Esophagus muscularis mucosa (tissue), 4 donors: ENCODE data around the gene CBLN3.

Source experiments
- CTCF ChIP-seq, 3 experiments: fragments of 200-600 bp in 2 of 3; fragments of 450-650 bp in 1 of 3; sonication (generic) in 2 of 3; IDR thresholded peaks; one replicate each; pipeline ENCODE4 v1.5.1; 2017 to 2019; ENCODE audit warnings: antibody characterized with exemption in 3 of 3, mild to moderate bottlenecking in 2 of 3, moderate library complexity in 1 of 3
- EP300 ChIP-seq: sonication (generic); formaldehyde crosslinking; IDR thresholded peaks from one replicate; pipeline ENCODE4 v1.6.1; 2017; ENCODE audit warnings: antibody characterized with exemption
- POLR2A ChIP-seq: fragments of 450-650 bp; IDR thresholded peaks from one replicate; pipeline ENCODE4 v1.6.1; 2017; ENCODE audit warnings: antibody characterized with exemption, moderate library complexity, mild to moderate bottlenecking, low read depth

DNA sequence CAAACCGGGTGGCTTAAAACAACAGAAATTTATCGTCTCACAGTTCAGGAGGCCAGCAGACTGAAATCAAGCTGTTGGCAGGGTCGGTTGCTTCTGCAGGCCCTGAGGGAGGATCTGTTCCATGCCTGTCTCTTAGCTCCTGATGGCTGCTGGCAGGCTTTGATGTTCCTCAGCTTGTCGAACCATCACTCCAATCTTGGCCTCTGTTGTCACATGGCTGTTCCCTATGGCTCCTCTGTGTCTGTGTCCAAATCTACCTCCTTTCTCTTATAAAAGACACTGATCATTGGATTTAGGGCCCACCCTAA, 47.5 kb downstream of the CBLN3 start:
- no peak for TF ChIP-seq CTCF (IDR thresholded peaks at IDR 0.05)
- no peak for TF ChIP-seq POLR2A
- TF ChIP-seq EP300: no peak
